Stimulated activated CD8-positive, alpha-beta memory T cell treated with anti-CD3 and anti-CD28 coated beads, Interleukin-12 subunit alpha, Interleukin-12 subunit beta, amount 100 ng/mL, for 24 hours (primary cell): ENCODE results near the gene ERCC2.

Experiments
- DNase-seq: peaks from one replicate; pipeline ENCODE4 v3.0.0-alpha.2; 2020; ENCODE audit errors: extremely low read depth

ERCC2 gene

GRCh38 chr19:45401815-45402214 lies 31.4 kb upstream of the ERCC2 start:
- no peak for DNase-seq

- DNase-seq, result no peak
These were observed 29.8 kb upstream of the ERCC2 start for GRCh38 chr19:45400192-45400591.

- no peak for DNase-seq
These were observed 25.6 kb upstream of the ERCC2 start for GRCh38 chr19:45395821-45396617.

GRCh38 chr19:45391871-45392665 lies 21.7 kb upstream of the ERCC2 start:
- DNase-seq, result no peak

- no peak for DNase-seq
These were observed 21.0 kb upstream of the ERCC2 start for GRCh38 chr19:45391346-45391745.

- no peak for DNase-seq
These were observed 15.2 kb upstream of the ERCC2 start for GRCh38 chr19:45385392-45386221.

- no peak for DNase-seq
These were observed 12.1 kb upstream of the ERCC2 start for GRCh38 chr19:45382426-45382825.

- DNase-seq, result no peak
These were observed 9.7 kb upstream of the ERCC2 start for GRCh38 chr19:45380107-45380506.

- DNase-seq, result no peak
These were observed 5.8 kb upstream of the ERCC2 start for GRCh38 chr19:45376045-45376724.

- no peak for DNase-seq
These were observed 1.5 kb downstream of the ERCC2 start for GRCh38 chr19:45368737-45369340.

- DNase-seq, result no peak
These were observed 2.2 kb downstream of the ERCC2 start for GRCh38 chr19:45368127-45368526.

GRCh38 chr19:45364696-45365095 lies 5.7 kb downstream of the ERCC2 start:
- DNase-seq, result no peak

GRCh38 chr19:45363861-45364459 lies 6.4 kb downstream of the ERCC2 start:
- DNase-seq, result no peak

GRCh38 chr19:45362291-45362690 lies 8.1 kb downstream of the ERCC2 start:
- DNase-seq, result no peak

GRCh38 chr19:45361608-45362007 lies 8.8 kb downstream of the ERCC2 start:
- no peak for DNase-seq

GRCh38 chr19:45358213-45358792 lies 12.1 kb downstream of the ERCC2 start:
- DNase-seq, result no peak

- DNase-seq, result no peak
These were observed 13.0 kb downstream of the ERCC2 start for GRCh38 chr19:45357445-45357783.

- DNase-seq, result no peak
These were observed 13.5 kb downstream of the ERCC2 start for GRCh38 chr19:45356760-45357444.

- no peak for DNase-seq
These were observed 14.5 kb downstream of the ERCC2 start for GRCh38 chr19:45355910-45356309.

GRCh38 chr19:45355402-45355801 lies 15.0 kb downstream of the ERCC2 start:
- no peak for DNase-seq
